ENCODE data around the gene ATP5F1D. TPM values are rescaled to one million over a fixed set of nuclear protein-coding genes. Genes with fewer than 3 reads are reported as not detected.

The ATP5F1D gene
- total and polyA plus RNA-seq, 2 of the 13 experiments (the other 11 are each of a cell fraction or from before 2014, with no cell fraction given) = 39.4 to 78.7 TPM

DNA sequence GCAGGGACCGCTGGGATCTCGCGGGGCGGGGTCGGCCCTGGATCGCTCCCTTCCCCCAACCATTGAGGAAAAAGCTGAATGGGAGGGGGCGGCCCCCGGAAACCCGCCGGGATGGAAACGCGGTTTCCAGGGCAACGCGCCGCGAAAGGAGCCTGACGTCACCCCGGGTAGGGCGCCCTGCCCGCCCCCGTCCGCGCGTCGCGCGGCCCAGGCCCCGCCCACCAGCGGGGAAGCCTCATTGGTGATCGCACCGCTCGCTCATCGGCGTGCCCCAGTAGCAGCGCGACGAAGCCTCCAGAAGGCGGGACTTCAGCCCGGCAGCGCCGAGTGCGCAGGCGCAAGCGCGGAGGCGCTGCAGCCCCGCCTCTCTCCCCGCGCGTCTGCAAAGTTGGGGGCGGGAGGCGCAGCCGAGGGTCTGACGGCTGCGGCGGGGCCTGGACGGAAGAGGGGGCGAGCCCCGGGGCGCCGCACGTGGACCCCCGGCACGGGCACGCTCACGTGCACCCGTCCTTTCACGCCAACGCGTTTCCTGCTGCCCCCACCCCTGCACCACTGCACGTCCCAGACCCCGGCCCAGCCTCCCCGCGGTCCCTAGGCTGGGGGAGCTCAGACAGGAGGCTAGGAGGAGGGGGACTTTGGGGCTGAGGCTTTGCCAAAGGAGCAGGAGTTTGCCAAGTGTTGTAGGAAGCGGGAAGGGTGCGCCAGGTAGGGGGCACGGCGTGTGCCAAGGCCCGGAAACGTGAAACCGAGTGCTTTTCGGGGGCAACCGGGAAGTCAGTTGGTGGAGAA lies 19.4 kb downstream of the ATP5F1D start (continued):
- peak; percentile 9; the same call in 1 of the 2 replicates for TF ChIP-seq JUND (CRISPR knock-in tag; IDR thresholded peaks at IDR 0.05)
- no peak for TF ChIP-seq RAD21 (CRISPR knock-in tag; IDR thresholded peaks at IDR 0.05)
- no peak for TF ChIP-seq PRPF4 (IDR thresholded peaks at IDR 0.05; ENCODE audit: low read depth, low read length, poor library complexity, severe bottlenecking)
- TF ChIP-seq ZNF766 (CRISPR knock-in tag; IDR thresholded peaks at IDR 0.05; ENCODE audit: borderline replicate concordance) = no peak
- TF ChIP-seq ELF4 (CRISPR knock-in tag; IDR thresholded peaks at IDR 0.05; ENCODE audit: borderline replicate concordance) = no peak
- no peak for TF ChIP-seq KMT2A (CRISPR knock-in tag; IDR thresholded peaks at IDR 0.05)
- TF ChIP-seq, protein P1, sequence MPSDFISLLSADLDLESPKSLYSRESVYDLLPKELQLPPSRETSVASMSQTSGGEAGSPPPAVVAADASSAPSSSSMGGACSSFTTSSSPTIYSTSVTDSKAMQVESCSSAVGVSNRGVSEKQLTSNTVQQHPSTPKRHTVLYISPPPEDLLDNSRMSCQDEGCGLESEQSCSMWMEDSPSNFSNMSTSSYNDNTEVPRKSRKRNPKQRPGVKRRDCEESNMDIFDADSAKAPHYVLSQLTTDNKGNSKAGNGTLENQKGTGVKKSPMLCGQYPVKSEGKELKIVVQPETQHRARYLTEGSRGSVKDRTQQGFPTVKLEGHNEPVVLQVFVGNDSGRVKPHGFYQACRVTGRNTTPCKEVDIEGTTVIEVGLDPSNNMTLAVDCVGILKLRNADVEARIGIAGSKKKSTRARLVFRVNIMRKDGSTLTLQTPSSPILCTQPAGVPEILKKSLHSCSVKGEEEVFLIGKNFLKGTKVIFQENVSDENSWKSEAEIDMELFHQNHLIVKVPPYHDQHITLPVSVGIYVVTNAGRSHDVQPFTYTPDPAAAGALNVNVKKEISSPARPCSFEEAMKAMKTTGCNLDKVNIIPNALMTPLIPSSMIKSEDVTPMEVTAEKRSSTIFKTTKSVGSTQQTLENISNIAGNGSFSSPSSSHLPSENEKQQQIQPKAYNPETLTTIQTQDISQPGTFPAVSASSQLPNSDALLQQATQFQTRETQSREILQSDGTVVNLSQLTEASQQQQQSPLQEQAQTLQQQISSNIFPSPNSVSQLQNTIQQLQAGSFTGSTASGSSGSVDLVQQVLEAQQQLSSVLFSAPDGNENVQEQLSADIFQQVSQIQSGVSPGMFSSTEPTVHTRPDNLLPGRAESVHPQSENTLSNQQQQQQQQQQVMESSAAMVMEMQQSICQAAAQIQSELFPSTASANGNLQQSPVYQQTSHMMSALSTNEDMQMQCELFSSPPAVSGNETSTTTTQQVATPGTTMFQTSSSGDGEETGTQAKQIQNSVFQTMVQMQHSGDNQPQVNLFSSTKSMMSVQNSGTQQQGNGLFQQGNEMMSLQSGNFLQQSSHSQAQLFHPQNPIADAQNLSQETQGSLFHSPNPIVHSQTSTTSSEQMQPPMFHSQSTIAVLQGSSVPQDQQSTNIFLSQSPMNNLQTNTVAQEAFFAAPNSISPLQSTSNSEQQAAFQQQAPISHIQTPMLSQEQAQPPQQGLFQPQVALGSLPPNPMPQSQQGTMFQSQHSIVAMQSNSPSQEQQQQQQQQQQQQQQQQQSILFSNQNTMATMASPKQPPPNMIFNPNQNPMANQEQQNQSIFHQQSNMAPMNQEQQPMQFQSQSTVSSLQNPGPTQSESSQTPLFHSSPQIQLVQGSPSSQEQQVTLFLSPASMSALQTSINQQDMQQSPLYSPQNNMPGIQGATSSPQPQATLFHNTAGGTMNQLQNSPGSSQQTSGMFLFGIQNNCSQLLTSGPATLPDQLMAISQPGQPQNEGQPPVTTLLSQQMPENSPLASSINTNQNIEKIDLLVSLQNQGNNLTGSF (CRISPR knock-in tag; IDR thresholded peaks at IDR 0.05) = no peak
- no peak for TF ChIP-seq ATM (IDR thresholded peaks at IDR 0.05; ENCODE audit: borderline replicate concordance)
- 0 out of 2 replicates have a peak, but pooled peaks have one; percentile 25 for TF ChIP-seq ELF3 (CRISPR knock-in tag; IDR thresholded peaks at IDR 0.05)
- TF ChIP-seq ZNF777 (CRISPR knock-in tag; IDR thresholded peaks at IDR 0.05) = peak; percentile 81
- no peak for TF ChIP-seq ZNF552 (CRISPR knock-in tag; IDR thresholded peaks at IDR 0.05; ENCODE audit: borderline replicate concordance)
- TF ChIP-seq AGO2 (optimal IDR thresholded peaks at IDR 0.05; ENCODE audit: low read depth, low read length) = no peak
- peak; percentile 84 for TF ChIP-seq GABPB1 (CRISPR knock-in tag; IDR thresholded peaks at IDR 0.05)
- TF ChIP-seq, protein P2, sequence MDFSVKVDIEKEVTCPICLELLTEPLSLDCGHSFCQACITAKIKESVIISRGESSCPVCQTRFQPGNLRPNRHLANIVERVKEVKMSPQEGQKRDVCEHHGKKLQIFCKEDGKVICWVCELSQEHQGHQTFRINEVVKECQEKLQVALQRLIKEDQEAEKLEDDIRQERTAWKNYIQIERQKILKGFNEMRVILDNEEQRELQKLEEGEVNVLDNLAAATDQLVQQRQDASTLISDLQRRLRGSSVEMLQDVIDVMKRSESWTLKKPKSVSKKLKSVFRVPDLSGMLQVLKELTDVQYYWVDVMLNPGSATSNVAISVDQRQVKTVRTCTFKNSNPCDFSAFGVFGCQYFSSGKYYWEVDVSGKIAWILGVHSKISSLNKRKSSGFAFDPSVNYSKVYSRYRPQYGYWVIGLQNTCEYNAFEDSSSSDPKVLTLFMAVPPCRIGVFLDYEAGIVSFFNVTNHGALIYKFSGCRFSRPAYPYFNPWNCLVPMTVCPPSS (IDR thresholded peaks at IDR 0.05) = no peak
- TF ChIP-seq, protein P3, sequence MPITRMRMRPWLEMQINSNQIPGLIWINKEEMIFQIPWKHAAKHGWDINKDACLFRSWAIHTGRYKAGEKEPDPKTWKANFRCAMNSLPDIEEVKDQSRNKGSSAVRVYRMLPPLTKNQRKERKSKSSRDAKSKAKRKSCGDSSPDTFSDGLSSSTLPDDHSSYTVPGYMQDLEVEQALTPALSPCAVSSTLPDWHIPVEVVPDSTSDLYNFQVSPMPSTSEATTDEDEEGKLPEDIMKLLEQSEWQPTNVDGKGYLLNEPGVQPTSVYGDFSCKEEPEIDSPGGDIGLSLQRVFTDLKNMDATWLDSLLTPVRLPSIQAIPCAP (CRISPR knock-in tag; IDR thresholded peaks at IDR 0.05; ENCODE audit: low read depth) = no peak
- TF ChIP-seq ZNF883 (CRISPR knock-in tag; IDR thresholded peaks at IDR 0.05; ENCODE audit: not compliant biosample characterization) = no peak
- TF ChIP-seq, protein P4, sequence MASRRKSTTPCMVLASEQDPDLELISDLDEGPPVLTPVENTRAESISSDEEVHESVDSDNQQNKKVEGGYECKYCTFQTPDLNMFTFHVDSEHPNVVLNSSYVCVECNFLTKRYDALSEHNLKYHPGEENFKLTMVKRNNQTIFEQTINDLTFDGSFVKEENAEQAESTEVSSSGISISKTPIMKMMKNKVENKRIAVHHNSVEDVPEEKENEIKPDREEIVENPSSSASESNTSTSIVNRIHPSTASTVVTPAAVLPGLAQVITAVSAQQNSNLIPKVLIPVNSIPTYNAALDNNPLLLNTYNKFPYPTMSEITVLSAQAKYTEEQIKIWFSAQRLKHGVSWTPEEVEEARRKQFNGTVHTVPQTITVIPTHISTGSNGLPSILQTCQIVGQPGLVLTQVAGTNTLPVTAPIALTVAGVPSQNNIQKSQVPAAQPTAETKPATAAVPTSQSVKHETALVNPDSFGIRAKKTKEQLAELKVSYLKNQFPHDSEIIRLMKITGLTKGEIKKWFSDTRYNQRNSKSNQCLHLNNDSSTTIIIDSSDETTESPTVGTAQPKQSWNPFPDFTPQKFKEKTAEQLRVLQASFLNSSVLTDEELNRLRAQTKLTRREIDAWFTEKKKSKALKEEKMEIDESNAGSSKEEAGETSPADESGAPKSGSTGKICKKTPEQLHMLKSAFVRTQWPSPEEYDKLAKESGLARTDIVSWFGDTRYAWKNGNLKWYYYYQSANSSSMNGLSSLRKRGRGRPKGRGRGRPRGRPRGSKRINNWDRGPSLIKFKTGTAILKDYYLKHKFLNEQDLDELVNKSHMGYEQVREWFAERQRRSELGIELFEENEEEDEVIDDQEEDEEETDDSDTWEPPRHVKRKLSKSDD (CRISPR knock-in tag; IDR thresholded peaks at IDR 0.05; ENCODE audit: low read depth) = no peak
- no peak for TF ChIP-seq TOPORS (CRISPR knock-in tag; IDR thresholded peaks at IDR 0.05)
- TF ChIP-seq ZNF557 (CRISPR knock-in tag; IDR thresholded peaks at IDR 0.05) = no peak
- no peak for TF ChIP-seq ZIK1 (CRISPR knock-in tag; IDR thresholded peaks at IDR 0.05; ENCODE audit: borderline replicate concordance, low read depth)

All from HepG2 (cell line).